Smooth muscle cell (in vitro differentiated cells): ENCODE results near the gene THRA. TPM values are rescaled to one million over a fixed set of nuclear protein-coding genes. Genes with fewer than 3 reads are reported as not detected.

Experiments used
- DNase-seq: peaks from one replicate; lab custom pipeline; 2025; ENCODE audit not compliant: unreplicated experiment; lab: John Stamatoyannopoulos, UW
- H2AFZ ChIP-seq: fragments of 200-600 bp; sonication (generic); 2 replicates; pipeline ENCODE4 v1.6.0; 2016; ENCODE audit warnings: antibody characterized with exemption, low read depth, mild to moderate bottlenecking
- H3F3A ChIP-seq: fragments of 200-600 bp; sonication (generic); 2 replicates; pipeline ENCODE4 v1.6.0; 2017; ENCODE audit warnings: antibody characterized with exemption, low read depth
- H3K27ac ChIP-seq: fragments of 200-600 bp; sonication (generic); 2 replicates; pipeline ENCODE4 v1.5.1; 2016; ENCODE audit warnings: low read depth, mild to moderate bottlenecking
- H3K27me3 ChIP-seq: fragments of 200-600 bp; sonication (generic); 2 replicates; pipeline ENCODE4 v1.6.1; 2016; ENCODE audit warnings: low read depth, mild to moderate bottlenecking
- H3K36me3 ChIP-seq: fragments of 200-600 bp; sonication (generic); 2 replicates; pipeline ENCODE4 v1.5.1; 2016; ENCODE audit warnings: low read depth
- H3K4me1 ChIP-seq: fragments of 200-600 bp; sonication (generic); 2 replicates; pipeline ENCODE4 v1.5.1; 2016; ENCODE audit warnings: low read depth
- H3K4me2 ChIP-seq: fragments of 200-600 bp; sonication (generic); 2 replicates; pipeline ENCODE4 v1.6.0; 2016; ENCODE audit warnings: mild to moderate bottlenecking
- H3K4me3 ChIP-seq: fragments of 200-600 bp; sonication (generic); 2 replicates; pipeline ENCODE4 v1.5.1; 2016; ENCODE audit warnings: mild to moderate bottlenecking
- H3K79me2 ChIP-seq: fragments of 200-600 bp; sonication (generic); 2 replicates; pipeline ENCODE4 v1.6.0; 2016; ENCODE audit warnings: low read depth, mild to moderate bottlenecking
- H3K9ac ChIP-seq: fragments of 200-600 bp; sonication (generic); 2 replicates; pipeline ENCODE4 v1.6.0; 2016; ENCODE audit warnings: low read depth
- H3K9me3 ChIP-seq: fragments of 200-600 bp; sonication (generic); replicated peaks from 2 replicates; pipeline ENCODE4 v1.5.1; 2016; ENCODE audit warnings: low read depth
- H4K20me1 ChIP-seq: fragments of 200-600 bp; sonication (generic); 2 replicates; pipeline ENCODE4 v1.6.0; 2016; ENCODE audit warnings: low read depth
- CTCF ChIP-seq: fragments of 200-600 bp; sonication (generic); IDR thresholded peaks from 2 replicates; pipeline ENCODE4 v1.5.1; 2017; ENCODE audit warnings: borderline replicate concordance, mild to moderate bottlenecking, antibody characterized with exemption; ENCODE audit not compliant: insufficient read depth, poor library complexity, severe bottlenecking
- WGBS: methylation state at CpG from one replicate; pipeline ENCODE4 v1.1.7; 2016; ENCODE audit warnings: low lambda C conversion rate; 5-methylcytosine and 5-hydroxymethylcytosine counted together
- polyA plus RNA-seq: library from polyadenylated mRNA; unstranded; fragments of >200 nt; fragmentation: Nextera tagmentation; extraction: Ambion mirVana; gene quantifications from 2 replicates; pipeline ENCODE4 v1.2.1, GENCODE V29; 2016
- total RNA-seq: library from RNA; depleted of rRNA; stranded (reverse); fragments of >200 nt; gene quantifications from 2 replicates; pipeline ENCODE4 v1.2.3, GENCODE V29; 2014

Gene THRA
- total and polyA plus RNA-seq, 2 experiments from 2014 or later, result 15.6 to 21.2 TPM

- no peaks in the 10 kb centered on the region for H4K20me1 ChIP-seq
- no peak overlapping the region for H3K4me3 ChIP-seq
- H3K4me2 ChIP-seq, result no peak overlapping the region
- TF ChIP-seq CTCF, result no peak
- peaks cover 22% of the 10 kb centered on the region for H3F3A ChIP-seq
- H3K27me3 ChIP-seq, result no peaks in the 10 kb centered on the region
- 70% methylated on average over 3 of the region's 3 CpGs for WGBS
- peaks cover 32% of the 10 kb centered on the region for H3K4me1 ChIP-seq
- H3K27ac ChIP-seq, result no peak overlapping the region
- no peaks in the 10 kb centered on the region for H3K9me3 ChIP-seq
- peaks cover 4% of the 10 kb centered on the region for H3K79me2 ChIP-seq
- H3K36me3 ChIP-seq, result no peaks in the 10 kb centered on the region
- no peak overlapping the region for H3K9ac ChIP-seq
- DNase-seq, result no peak
- H2AFZ ChIP-seq, result no peak overlapping the region
Measured at GRCh38 chr17:40103071-40103661, 40.4 kb downstream of the THRA start.

DNA sequence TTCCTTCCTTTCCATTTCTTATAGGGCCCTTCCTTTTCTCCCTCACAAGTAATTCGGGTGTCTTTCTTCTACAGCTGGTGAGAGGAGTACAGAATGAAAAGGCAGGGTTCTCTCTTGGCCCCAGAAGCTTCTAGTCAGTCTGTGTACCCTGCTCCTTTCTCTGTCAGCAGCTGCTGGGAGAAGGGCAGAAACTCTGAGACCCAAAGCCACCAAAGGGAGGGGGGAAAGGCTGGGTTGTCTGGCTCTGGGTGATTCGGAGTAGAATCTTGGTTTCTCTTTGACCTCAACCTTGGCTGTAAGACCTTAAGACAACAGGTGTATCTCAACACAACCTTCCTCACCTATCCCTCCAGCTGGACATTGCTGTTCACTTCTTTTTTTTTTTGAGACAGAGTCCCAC is 40.9 kb downstream of the THRA start:
- Histone ChIP-seq H4K20me1 (no peaks in the 10 kb centered on the region), H3K27ac (no peak overlapping the region), H3K4me3 (no peak overlapping the region), H3K79me2 (peaks cover 4% of the 10 kb centered on the region), H3K4me1 (peaks cover 27% of the 10 kb centered on the region), H3K9me3 (no peaks in the 10 kb centered on the region), H3K27me3 (no peaks in the 10 kb centered on the region), H3K9ac (no peak overlapping the region), H3F3A (peaks cover 22% of the 10 kb centered on the region), H2AFZ (no peak overlapping the region), H3K4me2 (no peak overlapping the region), H3K36me3 (no peaks in the 10 kb centered on the region)
- WGBS, result 91% methylated on average over 2 of the region's 2 CpGs
- no peak for DNase-seq
- no peak for TF ChIP-seq CTCF

GRCh38 chr17:40104594-40105486 is 42.1 kb downstream of the THRA start:
- peak overlapping the region; percentile 29 for H3K4me2 ChIP-seq
- H3K9me3 ChIP-seq, result no peaks in the 10 kb centered on the region
- no peak overlapping the region for H3K9ac ChIP-seq
- no peaks in the 10 kb centered on the region for H3K36me3 ChIP-seq
- no peaks in the 10 kb centered on the region for H3K27me3 ChIP-seq
- no peak overlapping the region for H2AFZ ChIP-seq
- no peak overlapping the region for H3K27ac ChIP-seq
- H3K79me2 ChIP-seq, result peaks cover 4% of the 10 kb centered on the region
- H3K4me1 ChIP-seq, result peaks cover 31% of the 10 kb centered on the region
- 86% methylated on average over 3 of the region's 3 CpGs for WGBS
- no peaks in the 10 kb centered on the region for H4K20me1 ChIP-seq
- no peak for DNase-seq
- H3F3A ChIP-seq, result peaks cover 18% of the 10 kb centered on the region
- TF ChIP-seq CTCF, result no peak
- H3K4me3 ChIP-seq, result no peak overlapping the region
